Measurements from ENCODE around the gene HIF1A. TPM values are rescaled to one million over a fixed set of nuclear protein-coding genes. Genes with fewer than 3 reads are reported as not detected.
A peak's percentile ranks its signal among the peaks of the same experiment; 100 is the strongest.

Gene HIF1A
- total and polyA plus RNA-seq, 2 of the 13 experiments (the other 11 are each of a cell fraction or from before 2014, with no cell fraction given): 41.0 to 126 TPM

GRCh38 chr14:61694830-61695694 lies at the start of gene HIF1A (continued):
- TF ChIP-seq POGZ (CRISPR knock-in tag; IDR thresholded peaks at IDR 0.05): peak; percentile 74
- TF ChIP-seq ZNF749 (CRISPR knock-in tag; IDR thresholded peaks at IDR 0.05; ENCODE audit: borderline replicate concordance): no peak
- no peak for TF ChIP-seq ZNF672 (CRISPR knock-in tag; IDR thresholded peaks at IDR 0.05)
- TF ChIP-seq ZNF687 (CRISPR knock-in tag; IDR thresholded peaks at IDR 0.05): peak; percentile 87
- TF ChIP-seq ZNF333 (CRISPR knock-in tag; IDR thresholded peaks at IDR 0.05; ENCODE audit: borderline replicate concordance): no peak
- 0 out of 2 replicates have a peak, but pooled peaks have one; percentile 4 for TF ChIP-seq ZNF674 (CRISPR knock-in tag; IDR thresholded peaks at IDR 0.05; ENCODE audit: low read depth)
- TF ChIP-seq, protein P1, sequence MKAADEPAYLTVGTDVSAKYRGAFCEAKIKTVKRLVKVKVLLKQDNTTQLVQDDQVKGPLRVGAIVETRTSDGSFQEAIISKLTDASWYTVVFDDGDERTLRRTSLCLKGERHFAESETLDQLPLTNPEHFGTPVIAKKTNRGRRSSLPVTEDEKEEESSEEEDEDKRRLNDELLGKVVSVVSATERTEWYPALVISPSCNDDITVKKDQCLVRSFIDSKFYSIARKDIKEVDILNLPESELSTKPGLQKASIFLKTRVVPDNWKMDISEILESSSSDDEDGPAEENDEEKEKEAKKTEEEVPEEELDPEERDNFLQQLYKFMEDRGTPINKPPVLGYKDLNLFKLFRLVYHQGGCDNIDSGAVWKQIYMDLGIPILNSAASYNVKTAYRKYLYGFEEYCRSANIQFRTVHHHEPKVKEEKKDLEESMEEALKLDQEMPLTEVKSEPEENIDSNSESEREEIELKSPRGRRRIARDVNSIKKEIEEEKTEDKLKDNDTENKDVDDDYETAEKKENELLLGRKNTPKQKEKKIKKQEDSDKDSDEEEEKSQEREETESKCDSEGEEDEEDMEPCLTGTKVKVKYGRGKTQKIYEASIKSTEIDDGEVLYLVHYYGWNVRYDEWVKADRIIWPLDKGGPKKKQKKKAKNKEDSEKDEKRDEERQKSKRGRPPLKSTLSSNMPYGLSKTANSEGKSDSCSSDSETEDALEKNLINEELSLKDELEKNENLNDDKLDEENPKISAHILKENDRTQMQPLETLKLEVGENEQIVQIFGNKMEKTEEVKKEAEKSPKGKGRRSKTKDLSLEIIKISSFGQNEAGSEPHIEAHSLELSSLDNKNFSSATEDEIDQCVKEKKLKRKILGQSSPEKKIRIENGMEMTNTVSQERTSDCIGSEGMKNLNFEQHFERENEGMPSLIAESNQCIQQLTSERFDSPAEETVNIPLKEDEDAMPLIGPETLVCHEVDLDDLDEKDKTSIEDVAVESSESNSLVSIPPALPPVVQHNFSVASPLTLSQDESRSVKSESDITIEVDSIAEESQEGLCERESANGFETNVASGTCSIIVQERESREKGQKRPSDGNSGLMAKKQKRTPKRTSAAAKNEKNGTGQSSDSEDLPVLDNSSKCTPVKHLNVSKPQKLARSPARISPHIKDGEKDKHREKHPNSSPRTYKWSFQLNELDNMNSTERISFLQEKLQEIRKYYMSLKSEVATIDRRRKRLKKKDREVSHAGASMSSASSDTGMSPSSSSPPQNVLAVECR (CRISPR knock-in tag; IDR thresholded peaks at IDR 0.05; ENCODE audit: borderline replicate concordance): peak; percentile 96
- peak; percentile 24; the same call in 1 of the 2 replicates for TF ChIP-seq POGK (CRISPR knock-in tag; conservative IDR thresholded peaks at IDR 0.05)
- peak; percentile 84 for TF ChIP-seq TBX2 (CRISPR knock-in tag; IDR thresholded peaks at IDR 0.05; ENCODE audit: borderline replicate concordance)
- TF ChIP-seq ZNF709 (CRISPR knock-in tag; IDR thresholded peaks at IDR 0.05): no peak
- TF ChIP-seq SKI (IDR thresholded peaks at IDR 0.05; ENCODE audit: partially characterized antibody): peak; percentile 76
- TF ChIP-seq SMYD3 (CRISPR knock-in tag; IDR thresholded peaks at IDR 0.05): no peak
- TF ChIP-seq, protein P2, sequence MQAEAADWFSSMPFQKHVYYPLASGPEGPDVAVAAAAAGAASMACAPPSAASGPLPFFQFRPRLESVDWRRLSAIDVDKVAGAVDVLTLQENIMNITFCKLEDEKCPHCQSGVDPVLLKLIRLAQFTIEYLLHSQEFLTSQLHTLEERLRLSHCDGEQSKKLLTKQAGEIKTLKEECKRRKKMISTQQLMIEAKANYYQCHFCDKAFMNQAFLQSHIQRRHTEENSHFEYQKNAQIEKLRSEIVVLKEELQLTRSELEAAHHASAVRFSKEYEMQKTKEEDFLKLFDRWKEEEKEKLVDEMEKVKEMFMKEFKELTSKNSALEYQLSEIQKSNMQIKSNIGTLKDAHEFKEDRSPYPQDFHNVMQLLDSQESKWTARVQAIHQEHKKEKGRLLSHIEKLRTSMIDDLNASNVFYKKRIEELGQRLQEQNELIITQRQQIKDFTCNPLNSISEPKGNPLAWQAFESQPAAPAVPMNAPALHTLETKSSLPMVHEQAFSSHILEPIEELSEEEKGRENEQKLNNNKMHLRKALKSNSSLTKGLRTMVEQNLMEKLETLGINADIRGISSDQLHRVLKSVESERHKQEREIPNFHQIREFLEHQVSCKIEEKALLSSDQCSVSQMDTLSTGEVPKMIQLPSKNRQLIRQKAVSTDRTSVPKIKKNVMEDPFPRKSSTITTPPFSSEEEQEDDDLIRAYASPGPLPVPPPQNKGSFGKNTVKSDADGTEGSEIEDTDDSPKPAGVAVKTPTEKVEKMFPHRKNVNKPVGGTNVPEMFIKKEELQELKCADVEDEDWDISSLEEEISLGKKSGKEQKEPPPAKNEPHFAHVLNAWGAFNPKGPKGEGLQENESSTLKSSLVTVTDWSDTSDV (CRISPR knock-in tag; IDR thresholded peaks at IDR 0.05): peak; percentile 7
- TF ChIP-seq BRCA1 (CRISPR knock-in tag; IDR thresholded peaks at IDR 0.05): 0 out of 2 replicates have a peak, but pooled peaks have one; percentile 10

Data from HepG2 (cell line).